8988T (cell line): ENCODE measurements around the gene RANBP3L.
"Not testable (repeated sequence)": the region's sequence is repeated elsewhere in the genome, so short reads cannot be mapped to it uniquely, and the experiment has no call there.

Experiments used
- DNase-seq: peaks from one replicate; pipeline ENCODE4 v3.0.0; 2011

RANBP3L gene

GRCh38 chr5:36301858-36302603 is at the start of gene RANBP3L:
Gene RANBP3L, minus strand, starts transcription at chr5:36301902. Its CDS starts 486 bp downstream, at chr5:36301416.
- no peak for DNase-seq

GRCh38 chr5:36346896-36347690 is 45.4 kb upstream of the RANBP3L start:
- no peak for DNase-seq

DNA sequence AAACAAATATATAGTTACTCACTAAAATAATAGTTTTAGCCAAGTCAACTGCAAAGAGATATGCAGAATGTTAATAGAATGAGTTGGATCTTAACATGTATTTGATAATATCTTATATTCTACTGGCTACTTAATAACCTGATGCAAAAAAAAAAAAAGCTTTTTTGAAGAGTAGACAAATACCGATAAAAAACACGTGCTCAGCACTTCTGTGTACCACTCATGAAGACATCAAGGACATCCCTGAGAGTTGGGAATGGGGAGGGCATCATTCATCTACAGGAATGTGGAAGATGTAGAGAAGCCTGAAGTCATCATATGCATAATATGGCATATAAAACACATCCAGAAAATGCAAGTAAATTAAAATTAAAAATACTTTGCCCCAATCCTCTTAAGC is 43.2 kb upstream of the RANBP3L start:
- DNase-seq: no peak

DNA sequence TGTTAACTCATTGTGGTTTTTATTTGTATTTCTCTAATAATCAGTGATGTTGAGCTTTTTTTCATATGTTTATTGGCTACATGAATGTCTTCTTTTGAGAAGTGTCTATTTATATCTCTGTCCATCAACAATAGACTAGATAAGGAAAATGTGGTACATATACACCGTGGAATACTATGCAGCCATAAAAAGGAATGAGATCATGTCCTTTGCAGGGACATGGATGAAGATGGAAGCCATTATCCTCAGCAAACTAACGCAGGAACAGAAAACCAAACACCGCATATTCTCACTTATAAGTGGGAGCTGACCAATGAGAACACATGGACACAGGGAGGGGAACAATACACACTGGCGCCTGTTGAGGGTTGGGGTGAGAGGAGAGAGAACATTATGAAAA is 40.0 kb upstream of the RANBP3L start:
- DNase-seq: not testable (repeated sequence)

DNA sequence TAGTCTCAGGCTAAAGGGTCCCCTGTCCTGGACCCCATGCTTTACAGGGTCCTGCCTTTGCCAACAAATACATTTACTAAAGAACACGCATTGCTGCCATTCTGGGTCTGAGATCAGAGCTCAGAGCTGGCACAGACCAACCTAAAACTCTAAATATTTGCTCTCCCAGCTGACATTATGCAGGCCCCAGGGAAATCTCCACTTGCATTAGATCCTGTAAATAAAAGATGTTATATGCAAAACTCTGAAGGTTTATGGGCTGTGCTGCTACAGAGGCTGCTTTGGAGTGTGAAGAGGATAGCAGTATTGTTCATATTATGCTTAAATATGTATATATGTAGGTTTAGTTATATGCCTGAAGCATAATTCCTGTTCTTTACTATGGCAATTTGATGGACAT is 35.9 kb upstream of the RANBP3L start:
- DNase-seq: no peak

GRCh38 chr5:36334315-36334714 is 32.6 kb upstream of the RANBP3L start:
- no peak for DNase-seq

- not testable (repeated sequence) for DNase-seq
Measured at GRCh38 chr5:36332720-36333119, 31.0 kb upstream of the RANBP3L start.

GRCh38 chr5:36325196-36325595 is 23.5 kb upstream of the RANBP3L start:
- no peak for DNase-seq

- DNase-seq: no peak
Measured at GRCh38 chr5:36323926-36324781, 22.5 kb upstream of the RANBP3L start.

- no peak for DNase-seq
Measured at GRCh38 chr5:36312953-36313672, 11.4 kb upstream of the RANBP3L start.

- DNase-seq: no peak
Measured at GRCh38 chr5:36311956-36312355, 10.3 kb upstream of the RANBP3L start.

- no peak for DNase-seq
Measured at GRCh38 chr5:36310138-36310537, 8.4 kb upstream of the RANBP3L start.

- no peak for DNase-seq
Measured at GRCh38 chr5:36305571-36306326, 4.0 kb upstream of the RANBP3L start.

- DNase-seq: no peak
Measured at GRCh38 chr5:36304095-36304805, 2.5 kb upstream of the RANBP3L start.

- no peak for DNase-seq
Measured at GRCh38 chr5:36300927-36301540, 668 bp downstream of the RANBP3L start.

GRCh38 chr5:36300191-36300926 is 1.3 kb downstream of the RANBP3L start:
- no peak for DNase-seq

DNA sequence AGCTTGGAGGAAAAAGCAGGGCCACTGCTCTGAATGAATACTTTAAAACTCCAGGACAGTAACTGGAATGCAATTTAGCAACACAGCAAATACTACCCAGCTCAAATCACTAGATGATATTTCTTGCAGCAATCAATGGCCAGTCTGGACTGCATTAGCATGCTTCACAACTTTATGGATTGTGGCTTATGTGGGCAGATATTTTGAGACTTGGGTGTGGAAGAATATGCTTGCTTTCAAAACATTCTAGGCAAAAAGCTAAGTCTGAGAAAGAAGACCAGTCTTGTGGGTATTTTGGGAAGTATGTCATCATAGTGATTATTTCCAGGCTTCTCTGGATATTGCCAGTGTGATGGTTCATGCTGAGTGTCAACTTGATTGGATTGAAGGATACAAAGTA is 3.1 kb downstream of the RANBP3L start:
- DNase-seq: no peak

- no peak for DNase-seq
Measured at GRCh38 chr5:36297653-36298052, 4.0 kb downstream of the RANBP3L start.

DNA sequence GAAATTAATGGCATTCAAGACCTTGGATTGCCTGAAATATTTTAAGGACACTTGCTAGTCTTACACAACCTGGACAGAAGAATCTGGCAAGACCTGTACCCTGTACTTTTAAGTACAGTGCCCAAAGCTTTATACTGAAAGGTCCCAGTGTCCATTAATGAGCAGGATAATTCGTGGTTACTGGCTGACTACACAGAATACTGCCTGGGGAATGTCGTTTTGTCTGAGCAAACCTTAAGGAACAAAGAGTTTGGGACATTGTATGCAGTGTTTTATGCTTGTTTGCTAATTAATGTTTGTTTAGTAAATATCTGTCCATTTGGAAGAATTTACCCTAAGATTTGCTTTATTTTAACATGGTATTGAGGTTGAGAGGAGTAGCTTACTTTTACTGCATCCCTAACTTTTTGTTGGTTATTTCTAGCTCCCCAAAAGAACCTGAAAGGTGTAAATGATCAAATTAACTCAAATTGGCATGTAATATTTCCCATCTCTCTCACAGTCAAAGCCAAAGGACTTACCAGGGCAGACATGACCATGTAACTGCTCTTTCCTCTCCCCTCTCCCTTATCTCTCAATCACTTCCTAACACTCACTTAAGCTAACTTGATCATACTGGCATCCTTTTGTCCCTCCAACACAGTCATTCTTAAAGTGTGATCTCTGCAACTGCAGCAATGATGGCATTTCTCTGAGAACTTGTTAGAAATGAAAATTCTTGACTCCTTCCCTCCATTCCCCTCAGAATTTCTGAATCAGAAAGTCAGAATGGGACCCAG is 15.7 kb downstream of the RANBP3L start:
- no peak for DNase-seq
